Activated CD4-positive, CD25-positive, alpha-beta regulatory T cell treated with anti-CD3 and anti-CD28 coated beads, Interleukin-2, amount 50 U/mL, for 16 hours (primary cell): ENCODE results near the gene FCN3.

Experiments
- DNase-seq: peaks from one replicate; pipeline ENCODE4 v3.0.0-alpha.2; 2020; ENCODE audit warnings: low read depth, low spot score

Gene FCN3

GRCh38 chr1:27341525-27342252 is 32.9 kb downstream of the FCN3 start, which contains the start of gene SYTL1:
Gene SYTL1, plus strand, starts transcription at chr1:27342022. Its CDS starts 3,313 bp downstream, at chr1:27345335.
- DNase-seq: no peak

DNA sequence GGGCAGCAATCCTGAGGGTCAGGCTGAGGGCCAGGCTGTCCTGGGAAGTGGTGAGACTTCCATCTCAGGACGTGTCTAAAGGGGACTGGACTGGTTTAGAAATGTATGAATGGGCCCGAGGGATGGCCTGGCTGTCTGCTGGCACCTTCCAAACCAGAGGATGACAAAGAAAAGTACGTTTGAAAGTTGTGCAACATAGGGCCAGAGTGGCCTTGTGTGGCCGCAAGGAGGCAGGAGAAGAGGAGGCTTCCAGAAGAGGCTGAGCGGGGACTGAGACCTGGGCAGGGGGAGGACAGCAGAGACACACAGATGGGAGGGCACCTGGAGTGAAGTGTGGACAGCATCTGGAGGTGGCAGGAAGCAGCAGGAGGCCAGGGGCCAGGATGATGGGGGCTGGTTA is 35.4 kb downstream of the FCN3 start:
- no peak for DNase-seq

- DNase-seq: no peak
These were observed 35.9 kb downstream of the FCN3 start for GRCh38 chr1:27338751-27339150.

- DNase-seq: no peak
These were observed 37.9 kb downstream of the FCN3 start for GRCh38 chr1:27336756-27337155.

GRCh38 chr1:27335506-27336422 is 38.9 kb downstream of the FCN3 start:
- no peak for DNase-seq

GRCh38 chr1:27333717-27334279 is 40.8 kb downstream of the FCN3 start:
- DNase-seq: no peak

- no peak for DNase-seq
These were observed 41.9 kb downstream of the FCN3 start for GRCh38 chr1:27332536-27333281.

GRCh38 chr1:27331922-27332321 is 42.7 kb downstream of the FCN3 start:
- no peak for DNase-seq

GRCh38 chr1:27331426-27331825 is 43.2 kb downstream of the FCN3 start:
- DNase-seq: no peak

DNA sequence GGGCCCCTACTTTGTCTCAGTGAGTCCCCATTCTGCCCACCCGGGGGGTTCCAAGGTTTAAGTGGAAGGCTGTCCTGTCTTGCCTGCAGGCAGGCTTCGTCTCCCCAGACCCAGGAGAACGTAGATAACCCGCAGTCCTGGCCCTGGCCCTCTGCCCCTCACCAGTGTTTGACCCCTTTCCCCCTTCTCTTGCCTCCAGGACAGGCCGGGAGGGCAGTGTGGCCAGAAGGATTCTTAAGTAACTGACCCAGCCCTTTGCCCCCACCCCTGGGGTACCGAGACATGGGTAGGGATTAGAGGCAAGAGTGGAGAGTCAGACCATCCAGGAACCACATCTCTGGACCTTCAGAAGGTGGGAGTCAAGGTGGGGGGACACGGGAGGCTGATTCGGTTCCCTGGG is 43.8 kb downstream of the FCN3 start:
- no peak for DNase-seq

GRCh38 chr1:27327964-27328363 is 46.7 kb downstream of the FCN3 start:
- DNase-seq: no peak

- DNase-seq: no peak
These were observed 49.3 kb downstream of the FCN3 start for GRCh38 chr1:27325286-27325685.

- DNase-seq: no peak
These were observed 51.9 kb downstream of the FCN3 start for GRCh38 chr1:27322569-27323240.

- peak; percentile 93 for DNase-seq
These were observed 52.6 kb downstream of the FCN3 start, which contains the start of gene TMEM222 for GRCh38 chr1:27321813-27322568. Gene TMEM222, plus strand, starts transcription at chr1:27322163. Its CDS starts 35 bp downstream, at chr1:27322198.
